Measurements from ENCODE around the gene CYS1.

CYS1 gene

DNA sequence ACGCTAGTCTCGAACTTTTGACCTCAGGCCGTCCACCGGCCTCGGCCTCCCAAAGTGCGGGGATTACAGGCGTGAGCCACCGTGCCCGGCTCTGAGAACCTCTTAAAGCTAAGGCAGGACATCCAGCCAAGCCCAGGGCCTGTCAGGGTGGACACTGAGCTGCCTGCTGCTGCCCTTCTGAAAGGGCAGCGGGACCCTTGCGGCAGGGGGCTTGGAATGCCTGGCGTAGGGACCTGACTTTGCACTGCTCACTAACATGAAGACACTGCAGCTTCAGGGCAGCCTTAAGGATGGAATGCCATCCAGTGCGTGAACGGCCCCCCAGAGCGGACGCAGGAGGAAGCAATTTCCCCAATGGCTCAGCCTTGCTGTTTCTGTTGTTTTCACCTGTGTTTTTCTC lies 9.0 kb downstream of the CYS1 start:
- DNase-seq = no peak

DNA sequence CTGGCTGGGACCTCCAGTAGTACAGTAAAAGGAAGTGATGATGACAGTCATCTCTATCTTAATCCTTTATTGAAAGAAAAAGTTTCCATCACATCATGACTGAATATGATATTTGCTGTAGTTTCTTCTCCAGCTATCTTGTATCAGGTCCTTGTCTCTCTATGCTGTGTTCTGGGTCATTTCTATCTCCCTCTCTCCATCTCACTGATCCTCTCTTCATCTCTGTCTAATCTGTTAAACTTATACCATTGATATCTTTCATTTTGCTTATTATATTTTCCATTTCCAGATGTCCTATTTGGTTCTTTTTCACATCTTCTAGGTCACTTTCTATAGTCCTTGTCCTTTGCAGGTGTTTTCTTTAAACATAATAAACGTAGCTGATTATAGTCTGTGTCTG lies 12.3 kb downstream of the CYS1 start:
- no peak for DNase-seq

DNA sequence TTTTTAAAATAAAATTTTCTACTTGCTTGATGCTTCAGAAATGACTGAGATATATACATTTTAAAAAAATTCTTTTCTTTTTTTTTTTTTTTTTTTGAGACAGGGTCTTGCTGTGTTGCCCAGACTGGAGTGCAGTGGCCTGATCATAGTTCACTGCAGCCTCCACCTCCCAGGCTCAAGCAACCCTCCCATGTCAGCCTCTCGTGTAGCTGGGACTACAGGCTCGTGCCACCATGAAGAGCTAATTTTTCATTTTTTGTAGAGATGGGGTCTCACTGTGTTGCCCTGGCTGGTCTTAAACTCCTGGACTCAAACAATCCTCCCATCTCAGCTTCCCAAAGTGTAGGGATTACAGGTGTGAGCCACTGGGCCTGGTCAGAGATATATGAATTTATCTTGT lies 12.9 kb downstream of the CYS1 start:
- DNase-seq = no peak

DNA sequence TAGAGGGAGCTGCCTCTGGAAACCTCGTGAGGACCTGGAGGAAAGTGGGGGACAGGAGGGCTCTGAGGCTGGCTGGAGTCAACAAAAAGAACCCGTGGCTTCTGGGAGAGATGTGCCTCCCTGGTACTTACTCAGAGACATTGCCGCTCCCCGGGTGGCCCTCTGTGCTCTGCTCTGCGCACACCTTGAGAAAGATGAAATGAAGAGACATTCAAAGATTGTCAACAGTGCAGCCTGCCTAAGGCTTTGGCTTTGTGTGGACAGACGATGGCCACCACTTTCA lies 14.5 kb downstream of the CYS1 start:
- no peak for DNase-seq

DNA sequence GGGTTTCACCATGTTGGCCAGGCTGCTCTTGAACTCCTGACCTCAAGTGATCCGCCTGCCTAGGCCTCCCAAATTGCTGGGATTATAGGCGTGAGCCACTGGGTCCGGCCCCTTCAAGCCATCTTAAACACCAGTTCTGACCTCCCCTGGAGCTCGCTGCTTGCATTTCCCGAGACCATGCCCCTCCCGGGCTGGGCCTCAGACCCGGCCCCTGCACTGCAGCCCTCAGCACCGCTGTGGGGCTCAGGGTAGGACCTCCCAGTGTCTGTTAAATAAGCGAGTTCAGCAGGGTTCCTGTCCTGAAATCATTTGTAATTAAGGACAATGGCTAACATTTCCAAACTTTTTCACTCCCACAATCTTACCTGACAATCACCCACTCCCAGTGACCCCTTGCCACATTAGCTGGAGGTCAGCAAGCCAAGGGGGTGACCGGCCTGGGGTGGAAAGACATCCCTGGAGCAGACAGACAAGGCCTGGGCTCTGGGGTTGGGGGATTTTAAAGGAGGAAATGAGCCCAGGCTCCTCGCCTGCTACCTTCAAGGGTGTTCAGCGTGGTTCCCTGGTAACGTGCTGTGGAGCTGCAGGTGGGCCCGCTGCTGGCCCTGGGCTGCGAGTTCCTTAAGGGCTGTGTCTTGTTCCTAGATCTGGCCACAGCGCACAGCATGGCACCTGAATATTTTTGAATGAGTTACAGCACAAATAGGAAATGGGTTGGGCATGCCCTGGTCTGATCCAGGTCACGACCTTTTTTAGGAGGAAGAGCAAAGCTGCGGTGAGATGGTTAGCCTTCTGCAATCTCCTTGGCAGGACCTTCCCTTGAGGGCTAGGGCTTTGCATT lies 15.1 kb downstream of the CYS1 start:
- no peak for DNase-seq

DNA sequence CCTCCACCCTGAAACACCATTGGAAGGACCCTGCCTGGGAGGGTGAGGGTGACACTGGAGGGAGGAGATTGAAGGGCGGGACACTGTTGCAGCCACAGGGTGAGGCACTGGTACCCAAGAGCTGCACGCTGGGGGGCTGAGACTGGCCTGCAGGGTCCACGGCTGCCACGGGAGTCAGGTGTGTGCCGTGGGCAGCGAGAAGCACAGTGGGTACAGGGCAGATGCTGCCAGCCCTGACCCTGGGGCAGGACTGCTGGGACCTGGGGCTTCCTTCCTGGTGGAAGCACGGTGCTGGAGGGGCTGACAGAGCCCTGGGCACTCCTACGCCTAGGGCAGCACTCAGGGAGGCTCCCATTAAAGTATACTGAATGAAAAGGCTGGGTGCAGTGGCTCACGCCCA lies 16.6 kb downstream of the CYS1 start:
- DNase-seq = no peak

DNA sequence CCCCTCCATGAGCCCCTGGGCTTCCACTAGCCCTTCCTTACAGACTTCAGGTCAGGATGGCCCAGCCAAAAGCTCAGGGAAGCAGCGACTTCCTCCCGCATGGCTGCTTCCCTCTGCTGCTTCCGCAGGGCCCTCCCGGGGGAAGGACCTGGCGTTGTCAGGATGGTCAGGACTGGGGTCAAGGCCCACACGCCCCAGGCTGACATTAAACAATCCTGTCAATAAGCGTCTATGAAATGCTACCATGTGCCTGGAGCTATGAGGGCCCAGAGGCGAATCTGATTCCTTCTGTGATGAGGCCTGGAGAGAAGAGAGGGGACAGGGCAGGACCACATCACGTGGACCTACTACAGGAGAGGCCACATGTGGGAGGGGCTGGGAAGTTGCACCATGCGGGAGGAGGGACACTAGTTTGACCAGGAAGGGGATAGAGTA lies 17.3 kb downstream of the CYS1 start:
- no peak for DNase-seq

DNA sequence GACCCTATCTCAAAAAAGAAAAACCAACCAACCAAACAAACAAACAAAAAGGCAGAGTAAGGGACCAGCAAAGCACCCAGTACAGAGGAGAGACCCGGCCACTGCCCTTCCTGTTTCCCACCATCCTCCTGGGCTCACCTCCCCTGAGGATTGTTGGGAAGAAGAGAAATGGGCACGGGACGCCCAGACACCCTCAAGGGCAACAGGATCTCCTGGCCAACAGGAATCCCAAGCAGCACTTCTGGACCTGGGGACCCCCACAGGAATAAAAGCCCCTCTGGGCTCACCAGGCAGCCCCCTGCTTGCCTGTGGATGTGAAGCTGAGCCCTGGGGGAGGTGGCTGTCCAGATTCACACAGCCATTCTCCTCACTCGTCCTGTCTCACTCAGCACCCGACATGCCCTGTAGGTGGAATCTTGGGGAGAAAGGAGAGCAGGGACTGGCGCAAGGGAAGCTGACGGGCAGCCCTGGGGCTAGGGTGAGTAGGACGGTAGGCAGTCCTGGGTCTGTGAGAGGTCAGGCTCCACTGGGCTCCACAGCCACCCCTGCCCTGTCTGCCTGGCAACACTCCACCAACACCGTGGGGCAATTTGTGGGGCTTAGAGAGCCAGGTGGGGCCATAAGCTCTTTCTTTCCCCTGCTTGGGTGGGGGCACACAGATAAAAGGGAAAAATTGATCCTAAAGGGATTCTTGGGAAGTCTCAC lies 18.8 kb downstream of the CYS1 start:
- no peak for DNase-seq

DNA sequence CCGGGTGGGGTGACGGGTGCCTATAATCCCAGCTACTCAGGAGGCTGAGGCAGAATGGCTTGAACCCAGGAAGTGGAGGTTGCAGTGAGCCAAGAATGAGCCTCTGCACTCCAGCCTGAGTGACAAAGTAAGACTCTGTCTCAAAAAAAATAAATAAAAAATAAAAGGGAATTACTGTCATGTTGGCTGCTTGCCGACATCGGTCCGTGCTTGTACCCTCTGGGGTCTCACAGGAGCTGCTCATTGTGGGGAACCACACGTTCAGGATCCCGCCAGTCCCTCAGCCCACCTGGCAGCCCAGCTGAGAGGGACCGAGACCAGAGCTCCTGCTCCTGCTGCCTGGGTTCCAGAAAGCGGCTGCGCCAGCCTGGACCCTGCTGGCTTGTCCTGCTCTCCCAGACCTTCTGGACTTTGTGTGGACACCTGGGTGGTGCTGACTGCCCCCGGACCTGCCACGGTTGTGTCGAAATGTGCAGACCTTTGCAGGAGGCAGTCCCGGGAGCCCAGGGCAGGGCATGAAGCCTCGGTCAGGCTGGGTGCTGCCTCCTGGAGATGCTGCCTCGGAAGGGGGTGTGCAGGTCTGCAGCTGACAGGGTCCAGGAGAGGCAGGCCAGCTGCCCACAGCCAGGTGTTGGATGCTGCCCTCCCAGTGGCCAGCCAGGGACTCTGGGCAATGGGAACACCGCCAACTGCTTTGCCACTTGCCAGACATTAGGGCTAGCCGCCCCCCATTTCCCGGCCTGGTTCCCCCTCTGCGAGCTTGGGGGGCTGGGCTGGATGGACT lies 20.5 kb downstream of the CYS1 start:
- DNase-seq = no peak

DNA sequence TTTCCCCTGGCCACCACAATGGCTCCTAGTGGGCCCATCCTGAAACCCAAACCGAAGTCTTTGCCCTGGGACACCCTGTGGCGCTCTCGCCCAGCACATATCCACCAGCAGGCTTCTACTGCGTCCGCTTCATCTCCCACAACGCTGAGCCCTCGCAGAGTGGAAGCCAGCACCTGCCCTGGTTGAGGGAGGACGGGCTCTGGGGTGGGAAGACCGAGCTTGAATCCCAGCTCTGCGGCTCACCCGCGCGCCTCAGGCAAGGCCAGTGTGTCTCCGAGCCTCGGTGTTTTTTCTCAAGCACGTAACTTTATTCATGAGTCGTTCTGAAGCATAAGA lies 21.2 kb downstream of the CYS1 start:
- no peak for DNase-seq

DNA sequence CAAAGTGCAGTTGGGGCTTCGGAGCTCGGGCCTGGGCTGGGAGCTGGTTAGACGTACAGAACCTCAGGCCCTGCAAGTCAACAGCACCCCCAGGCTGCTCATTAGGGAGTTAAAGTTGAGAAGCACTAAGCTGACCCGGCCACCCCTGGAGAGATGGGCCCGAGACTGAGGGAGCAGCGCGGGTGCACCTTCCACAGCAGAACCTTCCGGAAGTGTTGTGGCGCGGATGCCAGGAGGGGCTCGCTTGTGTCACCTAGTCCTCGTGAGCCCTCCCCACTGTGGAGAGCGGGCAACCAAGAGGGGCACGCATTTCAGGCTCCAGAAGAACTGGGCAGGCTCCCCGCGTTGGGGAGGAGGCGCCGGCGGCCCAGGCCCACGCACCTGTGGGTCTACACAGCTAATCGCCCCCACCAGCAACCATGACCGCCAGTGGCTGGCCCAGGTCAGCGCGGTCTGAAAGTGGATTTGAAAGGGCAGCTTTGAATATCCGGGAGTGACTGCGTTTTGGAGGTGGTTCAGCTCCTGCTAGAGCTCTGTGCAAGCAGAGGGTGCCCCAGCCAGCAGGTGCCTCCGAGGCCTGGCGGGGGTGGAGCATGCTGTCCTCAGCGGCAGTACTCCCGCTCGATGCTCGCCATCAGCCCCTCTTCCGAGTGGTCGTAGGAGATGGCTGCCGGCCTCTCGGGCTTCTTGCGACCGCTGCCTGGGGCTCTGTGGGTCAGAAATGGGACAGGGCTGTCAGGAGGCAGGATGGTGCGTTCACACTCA lies 21.8 kb downstream of the CYS1 start:
- DNase-seq = no peak

DNA sequence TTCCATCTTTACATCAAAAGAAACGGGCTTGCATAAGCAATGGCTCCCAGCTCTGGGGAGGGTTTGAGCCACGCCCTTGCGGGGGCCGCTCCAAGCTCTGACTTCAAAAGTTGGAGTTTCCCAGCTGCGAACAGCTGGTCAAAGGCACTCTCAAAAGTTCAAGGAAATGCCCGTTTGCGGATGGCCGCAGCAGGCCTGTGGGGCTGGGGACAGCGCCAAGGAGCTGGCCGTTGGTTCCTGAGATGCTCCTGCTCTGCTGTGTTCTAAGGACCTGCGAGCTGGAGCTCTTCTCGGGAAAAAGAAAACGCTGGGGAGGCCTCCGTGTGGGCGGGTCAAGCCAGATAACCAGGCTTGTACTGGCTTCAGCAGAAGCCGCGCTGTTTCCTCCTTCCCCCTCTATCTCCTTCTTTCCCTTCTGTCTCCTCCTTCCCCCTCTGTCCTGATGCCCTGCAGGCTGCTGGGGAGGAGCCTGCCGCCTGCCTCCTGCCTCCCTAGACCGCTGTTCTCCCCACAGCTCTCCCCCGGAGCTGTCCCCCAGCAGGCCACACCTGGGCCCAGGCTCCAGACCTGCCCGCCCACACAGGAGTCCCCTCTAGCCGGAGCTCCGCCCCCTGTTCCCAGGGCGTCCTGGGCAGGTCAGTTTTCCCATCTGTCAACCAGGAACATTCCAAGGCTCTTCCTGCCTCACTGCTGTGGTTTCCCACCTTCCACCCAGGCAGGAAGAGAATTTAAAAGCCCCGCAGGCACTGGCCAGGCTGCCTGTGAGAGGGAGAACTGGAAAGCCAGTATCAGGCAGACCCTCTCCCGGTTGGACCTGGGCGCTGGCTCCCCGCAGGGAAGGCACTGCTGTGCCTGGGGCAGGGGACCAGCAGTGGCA lies 22.7 kb downstream of the CYS1 start:
- no peak for DNase-seq

DNA sequence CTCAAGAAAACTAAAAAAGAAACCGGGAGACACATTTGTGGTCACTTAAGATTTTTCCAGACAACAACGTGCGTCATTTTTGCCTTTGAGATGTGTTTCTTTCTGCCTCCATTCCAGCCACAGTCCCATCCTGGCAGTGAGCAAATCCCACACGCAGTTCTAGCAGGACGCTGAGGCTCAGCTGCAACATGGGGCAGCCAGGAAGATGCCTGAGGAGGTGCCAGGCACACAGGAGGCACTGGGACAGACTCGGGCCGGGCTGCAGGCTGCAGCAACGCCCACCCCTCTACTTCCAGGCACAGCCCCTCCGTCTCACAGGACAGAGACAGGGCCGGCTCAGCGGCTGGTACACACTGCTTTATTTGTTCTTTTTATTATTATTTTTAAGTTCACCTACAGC lies 23.8 kb downstream of the CYS1 start:
- no peak for DNase-seq

DNA sequence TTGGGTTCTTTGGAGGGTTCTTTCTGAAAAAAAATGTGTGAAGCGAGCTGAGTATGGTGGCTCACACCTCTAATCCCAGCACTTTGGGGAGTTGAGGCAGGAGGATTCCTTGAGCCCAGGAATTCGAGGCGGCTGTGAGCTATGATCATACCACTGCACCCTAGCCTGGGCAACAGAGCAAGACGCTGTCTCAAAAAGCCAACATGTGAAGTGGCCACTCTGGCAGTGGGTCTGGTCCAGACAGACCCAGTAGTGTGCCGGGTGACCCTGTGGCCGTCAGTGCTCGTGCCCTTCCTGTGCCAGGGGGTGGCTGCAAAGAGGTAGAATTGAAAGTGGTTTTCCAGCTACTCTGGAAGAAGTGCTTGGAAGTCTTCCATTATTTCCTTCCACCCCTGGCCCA lies 25.2 kb downstream of the CYS1 start:
- DNase-seq = no peak

DNA sequence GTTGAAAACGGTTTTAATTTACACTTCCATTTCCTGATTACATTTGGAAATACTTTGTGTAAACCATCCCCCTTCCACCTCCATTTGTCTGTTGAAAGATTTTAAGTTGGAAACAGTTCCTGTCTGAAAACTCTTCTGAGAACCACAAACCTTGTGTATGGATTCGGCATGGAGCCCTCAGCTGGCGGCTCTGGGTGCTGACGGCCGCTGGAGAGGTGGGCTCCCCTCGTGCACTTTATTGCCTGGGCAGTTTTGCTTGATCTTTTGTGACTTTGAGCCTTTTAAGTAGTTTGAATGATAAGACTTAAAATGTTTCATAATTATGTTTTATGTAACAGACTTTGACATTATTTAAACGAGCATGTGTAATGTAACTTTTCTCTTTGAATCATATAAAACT lies 25.8 kb downstream of the CYS1 start:
- no peak for DNase-seq

DNA sequence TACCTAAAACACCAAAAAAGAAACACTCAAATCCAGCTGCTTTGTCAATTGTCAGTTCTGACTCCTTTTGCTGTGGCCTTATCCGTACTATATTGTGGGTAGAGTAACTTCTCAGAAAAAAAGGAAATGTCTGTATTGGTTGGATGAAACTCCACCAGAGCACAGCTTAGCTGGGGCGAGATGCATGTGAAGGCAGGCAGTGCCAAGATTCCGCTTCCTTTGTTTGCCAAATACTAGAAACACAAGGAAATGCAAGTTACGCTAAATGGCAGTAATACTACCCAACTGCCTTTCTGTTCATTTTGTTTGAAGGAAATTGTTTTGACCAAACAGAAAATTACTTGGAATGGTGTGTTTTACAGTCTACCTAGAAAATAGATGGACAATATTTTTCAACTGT lies 26.9 kb downstream of the CYS1 start:
- no peak for DNase-seq

DNA sequence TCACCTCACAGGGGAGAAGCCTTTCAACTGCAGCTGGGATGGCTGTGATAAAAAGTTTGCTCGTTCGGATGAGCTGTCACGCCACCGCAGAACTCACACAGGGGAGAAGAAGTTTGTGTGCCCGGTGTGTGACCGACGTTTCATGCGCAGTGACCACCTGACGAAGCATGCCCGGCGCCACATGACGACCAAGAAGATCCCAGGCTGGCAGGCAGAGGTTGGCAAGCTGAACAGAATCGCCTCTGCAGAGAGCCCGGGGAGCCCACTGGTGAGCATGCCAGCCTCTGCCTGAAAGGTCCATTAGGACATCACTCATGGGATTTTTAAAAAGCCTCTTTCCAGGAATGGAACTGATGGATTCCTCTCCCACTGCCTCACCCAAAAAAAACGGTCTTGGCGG lies 28.0 kb downstream of the CYS1 start:
- no peak for DNase-seq

DNA sequence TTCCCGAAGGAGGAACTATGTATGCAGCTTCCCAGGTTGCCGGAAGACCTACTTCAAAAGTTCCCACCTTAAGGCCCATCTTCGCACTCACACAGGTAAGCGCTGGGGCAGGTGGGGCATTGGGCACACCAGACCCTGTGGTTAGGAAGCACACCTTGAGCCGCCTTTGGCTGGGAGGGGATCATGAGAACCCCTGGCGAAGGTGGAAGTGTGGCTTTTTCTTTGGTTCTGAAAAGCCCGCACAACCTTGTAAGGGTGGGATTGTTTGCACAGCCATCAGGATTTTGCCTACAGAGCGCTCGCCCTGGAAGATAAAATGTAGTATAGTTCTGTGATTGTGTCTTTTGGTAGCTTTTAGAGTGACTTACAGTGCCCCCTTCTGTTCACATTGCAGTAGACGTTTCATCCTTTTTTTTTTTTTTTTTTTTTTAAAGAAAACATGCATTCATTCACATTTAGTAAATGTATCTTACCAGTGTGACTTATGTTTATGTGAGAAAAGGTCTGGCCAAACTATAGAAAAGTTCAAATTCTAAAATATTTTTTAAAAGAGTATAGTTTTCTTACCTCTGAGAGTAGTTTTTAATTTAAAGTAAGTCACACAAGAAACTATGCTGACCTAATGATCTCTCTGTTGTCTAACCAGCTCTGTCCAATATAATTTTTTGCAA lies 31.6 kb downstream of the CYS1 start:
- DNase-seq = no peak

DNA sequence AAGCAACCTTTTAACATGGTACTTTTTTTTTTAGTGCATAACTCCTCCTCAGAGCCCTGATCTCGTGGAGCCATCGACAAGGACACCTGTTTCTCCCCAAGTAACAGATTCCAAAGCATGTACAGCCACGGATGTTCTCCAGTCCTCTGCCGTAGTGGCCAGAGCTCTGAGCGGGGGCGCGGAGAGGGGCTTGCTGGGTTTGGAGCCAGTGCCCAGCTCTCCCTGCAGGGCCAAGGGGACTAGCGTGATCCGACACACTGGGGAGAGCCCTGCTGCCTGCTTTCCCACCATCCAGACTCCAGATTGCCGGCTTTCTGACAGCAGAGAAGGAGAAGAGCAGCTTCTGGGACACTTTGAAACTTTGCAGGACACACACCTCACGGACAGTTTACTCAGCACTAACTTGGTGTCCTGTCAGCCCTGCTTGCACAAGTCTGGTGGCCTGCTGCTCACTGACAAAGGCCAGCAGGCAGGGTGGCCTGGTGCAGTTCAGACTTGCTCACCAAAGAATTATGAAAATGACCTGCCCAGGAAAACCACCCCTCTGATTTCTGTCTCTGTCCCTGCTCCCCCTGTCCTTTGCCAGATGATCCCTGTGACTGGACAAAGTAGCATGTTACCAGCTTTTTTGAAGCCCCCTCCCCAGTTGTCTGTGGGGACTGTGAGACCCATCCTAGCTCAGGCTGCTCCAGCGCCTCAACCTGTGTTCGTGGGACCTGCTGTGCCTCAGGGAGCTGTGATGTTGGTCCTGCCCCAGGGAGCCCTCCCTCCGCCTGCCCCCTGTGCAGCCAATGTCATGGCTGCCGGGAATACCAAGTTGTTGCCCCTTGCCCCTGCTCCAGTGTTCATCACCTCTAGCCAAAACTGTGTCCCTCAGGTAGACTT lies 32.4 kb downstream of the CYS1 start:
- no peak for DNase-seq

DNA sequence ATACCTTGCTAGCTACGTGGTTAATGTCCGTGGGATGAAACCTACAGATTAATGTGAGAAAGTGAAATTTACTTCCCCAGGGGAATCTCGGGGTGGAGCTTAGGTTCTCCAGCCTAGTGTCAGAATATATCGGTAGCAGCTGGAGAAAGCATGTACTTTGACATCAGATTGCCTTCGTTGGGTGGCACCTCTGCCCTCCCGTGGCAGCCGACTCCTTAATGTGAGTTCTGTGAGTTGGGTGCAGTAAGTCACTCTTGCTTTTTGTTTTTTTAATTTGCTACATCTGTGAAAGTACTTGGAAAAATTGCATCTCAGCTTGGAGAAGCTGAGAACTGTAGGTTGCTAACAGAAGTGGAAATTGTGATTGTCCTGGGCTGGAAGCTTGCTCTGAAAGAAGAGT lies 33.3 kb downstream of the CYS1 start:
- no peak for DNase-seq
